NB4 (cell line): ENCODE results near the gene CFAP92.

Experiments used
- DNase-seq: peaks from one replicate; pipeline ENCODE4 v3.0.0; 2010; ENCODE audit warnings: low read depth
- H3K4me3 ChIP-seq: one replicate; pipeline ENCODE4 v1.5.1; 2011; ENCODE audit warnings: mild to moderate bottlenecking, low read depth, low read length, moderate library complexity
- MYC ChIP-seq: IDR thresholded peaks from 2 replicates; pipeline ENCODE4 v1.6.1; 2011; ENCODE audit warnings: low read depth, low read length
- POLR2A ChIP-seq: IDR thresholded peaks from 2 replicates; pipeline ENCODE4 v1.6.1; 2011; ENCODE audit warnings: mild to moderate bottlenecking; ENCODE audit not compliant: insufficient read length; ENCODE audit errors: extremely low read depth
- TF ChIP-seq, protein P1 (sequence below): IDR thresholded peaks from 2 replicates; pipeline ENCODE4 v1.6.1; 2011; ENCODE audit warnings: low read depth, low read length
- TF ChIP-seq, protein P2 (sequence below): IDR thresholded peaks from one replicate; pipeline ENCODE4 v1.5.1; 2012; ENCODE audit warnings: low read depth, low read length

CFAP92 gene

GRCh38 chr3:128923576-128923975 lies 70.3 kb downstream of the CFAP92 start:
- peak; percentile 21 for DNase-seq
- TF ChIP-seq, protein P1, sequence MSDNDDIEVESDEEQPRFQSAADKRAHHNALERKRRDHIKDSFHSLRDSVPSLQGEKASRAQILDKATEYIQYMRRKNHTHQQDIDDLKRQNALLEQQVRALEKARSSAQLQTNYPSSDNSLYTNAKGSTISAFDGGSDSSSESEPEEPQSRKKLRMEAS, result no peak
- TF ChIP-seq POLR2A (no peak), MYC (no peak)
- TF ChIP-seq, protein P2, sequence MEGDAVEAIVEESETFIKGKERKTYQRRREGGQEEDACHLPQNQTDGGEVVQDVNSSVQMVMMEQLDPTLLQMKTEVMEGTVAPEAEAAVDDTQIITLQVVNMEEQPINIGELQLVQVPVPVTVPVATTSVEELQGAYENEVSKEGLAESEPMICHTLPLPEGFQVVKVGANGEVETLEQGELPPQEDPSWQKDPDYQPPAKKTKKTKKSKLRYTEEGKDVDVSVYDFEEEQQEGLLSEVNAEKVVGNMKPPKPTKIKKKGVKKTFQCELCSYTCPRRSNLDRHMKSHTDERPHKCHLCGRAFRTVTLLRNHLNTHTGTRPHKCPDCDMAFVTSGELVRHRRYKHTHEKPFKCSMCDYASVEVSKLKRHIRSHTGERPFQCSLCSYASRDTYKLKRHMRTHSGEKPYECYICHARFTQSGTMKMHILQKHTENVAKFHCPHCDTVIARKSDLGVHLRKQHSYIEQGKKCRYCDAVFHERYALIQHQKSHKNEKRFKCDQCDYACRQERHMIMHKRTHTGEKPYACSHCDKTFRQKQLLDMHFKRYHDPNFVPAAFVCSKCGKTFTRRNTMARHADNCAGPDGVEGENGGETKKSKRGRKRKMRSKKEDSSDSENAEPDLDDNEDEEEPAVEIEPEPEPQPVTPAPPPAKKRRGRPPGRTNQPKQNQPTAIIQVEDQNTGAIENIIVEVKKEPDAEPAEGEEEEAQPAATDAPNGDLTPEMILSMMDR, result no peak
- no peak overlapping the region for H3K4me3 ChIP-seq

DNA sequence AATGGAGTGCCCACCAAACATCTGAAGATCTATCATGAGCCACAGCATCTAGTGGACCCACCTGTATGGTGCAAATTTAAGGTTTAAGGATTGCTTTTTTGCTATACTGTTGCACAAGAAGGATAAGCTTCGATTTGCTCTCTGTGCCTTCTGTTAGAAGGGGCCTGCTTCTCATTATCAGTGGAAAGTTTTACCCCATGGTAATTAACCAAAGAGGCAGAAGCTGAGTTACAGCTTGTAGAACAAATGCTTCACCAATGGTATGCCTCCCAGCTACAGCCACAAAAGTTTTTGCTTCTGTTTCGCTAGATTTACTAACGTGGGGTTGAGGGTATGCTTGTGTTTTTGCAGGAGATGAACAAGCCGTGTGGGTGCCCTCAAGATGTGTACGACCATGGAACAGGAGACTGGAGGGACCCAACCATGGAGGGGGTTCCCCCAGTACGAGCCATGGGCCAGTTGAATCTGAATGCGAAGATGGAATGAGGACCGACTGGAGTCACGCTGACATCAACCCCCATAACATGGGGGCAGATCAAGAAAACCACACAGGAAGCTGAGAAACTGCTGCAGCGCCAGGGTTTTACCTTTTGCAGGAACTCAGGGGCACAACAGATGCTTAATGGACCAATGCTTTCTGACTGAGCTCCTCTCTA lies 70.9 kb downstream of the CFAP92 start:
- no peak overlapping the region for H3K4me3 ChIP-seq
- DNase-seq, result peak; percentile 40
- TF ChIP-seq, protein P2, result no peak
- TF ChIP-seq, protein P1, result no peak
- TF ChIP-seq MYC (no peak), POLR2A (no peak)

- TF ChIP-seq POLR2A (no peak), MYC (no peak)
- TF ChIP-seq, protein P1, result no peak
- TF ChIP-seq, protein P2, result no peak
- DNase-seq, result no peak
These were observed 73.9 kb downstream of the CFAP92 start for GRCh38 chr3:128919988-128920387.

DNA sequence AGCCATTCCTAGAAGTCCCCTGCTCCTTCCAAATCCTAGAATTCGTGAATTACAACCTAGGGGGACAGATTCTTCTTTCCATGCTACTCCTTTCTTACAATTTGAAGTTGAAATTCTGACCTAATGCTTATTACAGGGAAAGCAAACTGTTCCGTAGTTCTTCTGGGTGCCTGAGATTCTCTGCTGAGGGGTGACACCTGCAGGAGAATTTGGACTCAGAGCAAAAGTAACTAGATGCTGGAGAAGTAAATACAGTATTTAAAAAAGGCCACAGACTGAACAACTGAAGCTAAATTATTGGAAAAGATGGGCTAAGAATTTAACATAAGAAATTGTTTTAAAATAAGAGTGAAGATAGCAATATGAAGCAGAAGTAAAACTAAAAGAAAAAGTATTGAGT lies 76.6 kb downstream of the CFAP92 start:
- no peak for TF ChIP-seq MYC
- TF ChIP-seq, protein P1, result no peak
- TF ChIP-seq, protein P2, result no peak
- TF ChIP-seq POLR2A, result no peak
- DNase-seq, result no peak

More at GRCh38 chr3:128919988-128920387, 73.9 kb downstream of the CFAP92 start:
- H3K4me3 ChIP-seq, result no peak overlapping the region

GRCh38 chr3:128914966-128915645 lies 78.8 kb downstream of the CFAP92 start:
- TF ChIP-seq, protein P1, result no peak
- TF ChIP-seq, protein P2, result no peak
- TF ChIP-seq POLR2A (no peak), MYC (no peak)
- H3K4me3 ChIP-seq, result no peak overlapping the region
- no peak for DNase-seq

More for the DNA sequence above, 76.6 kb downstream of the CFAP92 start:
- no peak overlapping the region for H3K4me3 ChIP-seq
